Loucy (cell line): ENCODE data around the gene IDH3G.

Experiments used
- H2AFZ ChIP-seq: fragments of 200-600 bp; sonication (generic); 2 replicates; pipeline ENCODE4 v1.6.0; 2016; ENCODE audit warnings: antibody characterized with exemption, mild to moderate bottlenecking, low read length, moderate library complexity
- H3F3A ChIP-seq: fragments of 200-600 bp; 2 replicates; pipeline ENCODE4 v1.6.0; 2016; ENCODE audit warnings: antibody characterized with exemption, low read depth, mild to moderate bottlenecking
- H3K27me3 ChIP-seq: fragments of 200-600 bp; sonication (generic); 2 replicates; pipeline ENCODE4 v1.6.1; 2014; ENCODE audit warnings: low read length, mild to moderate bottlenecking; ENCODE audit not compliant: insufficient read depth, poor library complexity, severe bottlenecking
- H3K36me3 ChIP-seq: fragments of 200-600 bp; sonication (generic); 2 replicates; pipeline ENCODE4 v1.6.1; 2016; ENCODE audit warnings: low read length; ENCODE audit not compliant: insufficient read depth
- H3K4me1 ChIP-seq: fragments of 200-600 bp; sonication (generic); 2 replicates; pipeline ENCODE4 v1.5.1; 2014; ENCODE audit warnings: low read length, mild to moderate bottlenecking; ENCODE audit not compliant: insufficient read depth, poor library complexity, severe bottlenecking
- H3K4me2 ChIP-seq: fragments of 200-600 bp; sonication (generic); 2 replicates; pipeline ENCODE4 v1.6.0; 2014; ENCODE audit warnings: antibody characterized with exemption, low read length, low read depth, mild to moderate bottlenecking; ENCODE audit not compliant: poor library complexity, severe bottlenecking
- H3K4me3 ChIP-seq: fragments of 200-600 bp; sonication (generic); 2 replicates; pipeline ENCODE4 v1.5.1; 2014; ENCODE audit warnings: low read length, mild to moderate bottlenecking, mixed read lengths; ENCODE audit not compliant: poor library complexity, severe bottlenecking
- H3K79me2 ChIP-seq: fragments of 200-600 bp; sonication (generic); 2 replicates; pipeline ENCODE4 v1.6.1; 2014; ENCODE audit warnings: low read length; ENCODE audit not compliant: insufficient read depth
- H3K9ac ChIP-seq: fragments of 200-600 bp; sonication (generic); 2 replicates; pipeline ENCODE4 v1.6.0; 2014; ENCODE audit warnings: mild to moderate bottlenecking, low read depth, low read length, moderate library complexity; ENCODE audit not compliant: poor library complexity, severe bottlenecking
- H3K9me2 ChIP-seq: fragments of 200-600 bp; sonication (generic); replicated peaks from 2 replicates; pipeline ENCODE4 v1.6.1; 2016; ENCODE audit warnings: low read depth, low read length, mixed read lengths
- H3K9me3 ChIP-seq: fragments of 200-600 bp; sonication (generic); 2 replicates; pipeline ENCODE4 v1.6.1; 2014; ENCODE audit warnings: mild to moderate bottlenecking, antibody characterized with exemption, low read length, low read depth; ENCODE audit not compliant: insufficient read depth
- H4K20me1 ChIP-seq: fragments of 200-600 bp; sonication (generic); 2 replicates; pipeline ENCODE4 v1.6.0; 2014; ENCODE audit warnings: antibody characterized with exemption, low read length, mild to moderate bottlenecking; ENCODE audit not compliant: insufficient read depth, poor library complexity, severe bottlenecking
- EZH2phosphoT487 ChIP-seq: fragments of 200-600 bp; IDR thresholded peaks from 2 replicates; pipeline ENCODE4 v1.6.1; 2018; ENCODE audit warnings: antibody characterized with exemption, mild to moderate bottlenecking, moderate library complexity, borderline replicate concordance
- TF ChIP-seq, protein P1 (sequence below): fragments of 200-600 bp; sonication (generic); conservative IDR thresholded peaks from 2 replicates; pipeline ENCODE4 v1.5.1; 2014; ENCODE audit warnings: mild to moderate bottlenecking, antibody characterized with exemption, low read length

The IDH3G gene

DNA sequence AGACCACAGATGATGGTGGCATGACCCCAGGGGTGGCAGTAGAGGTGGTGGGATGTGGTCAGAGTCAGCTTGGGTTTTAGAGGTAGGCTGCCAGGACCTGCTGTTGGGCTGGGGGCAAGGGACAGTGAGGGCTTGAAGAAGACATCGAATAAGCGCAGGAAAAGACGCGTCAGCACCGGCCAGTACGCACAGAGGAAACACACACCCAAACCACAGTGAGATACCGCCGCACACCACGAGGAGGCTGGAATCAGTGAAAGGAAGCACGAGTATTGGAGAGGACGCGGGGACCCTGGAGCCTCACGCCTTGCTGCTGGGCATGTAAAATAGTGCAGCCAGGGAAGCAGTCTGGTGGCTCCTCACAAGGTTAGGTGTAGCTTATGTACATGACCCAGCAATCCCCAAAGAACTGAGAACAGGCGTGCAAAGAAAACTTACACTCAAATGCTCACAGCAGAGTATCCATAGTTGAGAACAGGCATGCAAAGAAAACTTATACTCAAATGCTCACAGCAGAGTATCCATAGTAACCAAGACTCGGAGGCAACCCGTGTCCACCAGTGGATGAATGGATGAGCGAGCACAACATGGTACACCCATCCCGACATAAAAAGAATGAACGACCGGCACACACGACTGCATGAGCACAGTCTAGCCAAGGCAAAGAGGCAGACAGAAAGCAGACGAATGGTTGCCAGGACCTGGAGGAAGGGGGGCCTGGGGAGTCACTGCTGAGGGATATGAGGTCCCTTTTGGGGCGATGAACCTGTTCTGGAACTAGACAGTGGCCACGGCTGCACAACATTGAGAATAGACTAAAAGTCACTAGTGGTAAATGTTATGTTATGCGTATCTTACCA lies 22.9 kb upstream of the IDH3G start:
- no peak for TF ChIP-seq EZH2phosphoT487
- TF ChIP-seq, protein P1, sequence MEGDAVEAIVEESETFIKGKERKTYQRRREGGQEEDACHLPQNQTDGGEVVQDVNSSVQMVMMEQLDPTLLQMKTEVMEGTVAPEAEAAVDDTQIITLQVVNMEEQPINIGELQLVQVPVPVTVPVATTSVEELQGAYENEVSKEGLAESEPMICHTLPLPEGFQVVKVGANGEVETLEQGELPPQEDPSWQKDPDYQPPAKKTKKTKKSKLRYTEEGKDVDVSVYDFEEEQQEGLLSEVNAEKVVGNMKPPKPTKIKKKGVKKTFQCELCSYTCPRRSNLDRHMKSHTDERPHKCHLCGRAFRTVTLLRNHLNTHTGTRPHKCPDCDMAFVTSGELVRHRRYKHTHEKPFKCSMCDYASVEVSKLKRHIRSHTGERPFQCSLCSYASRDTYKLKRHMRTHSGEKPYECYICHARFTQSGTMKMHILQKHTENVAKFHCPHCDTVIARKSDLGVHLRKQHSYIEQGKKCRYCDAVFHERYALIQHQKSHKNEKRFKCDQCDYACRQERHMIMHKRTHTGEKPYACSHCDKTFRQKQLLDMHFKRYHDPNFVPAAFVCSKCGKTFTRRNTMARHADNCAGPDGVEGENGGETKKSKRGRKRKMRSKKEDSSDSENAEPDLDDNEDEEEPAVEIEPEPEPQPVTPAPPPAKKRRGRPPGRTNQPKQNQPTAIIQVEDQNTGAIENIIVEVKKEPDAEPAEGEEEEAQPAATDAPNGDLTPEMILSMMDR: no peak
- Histone ChIP-seq H3F3A (no peaks in the 10 kb centered on the region), H3K9me3 (no peaks in the 10 kb centered on the region), H2AFZ (no peak overlapping the region), H3K79me2 (no peaks in the 10 kb centered on the region), H3K27me3 (no peaks in the 10 kb centered on the region), H3K4me2 (no peak overlapping the region), H4K20me1 (no peaks in the 10 kb centered on the region), H3K9me2 (no peaks in the 10 kb centered on the region), H3K36me3 (no peaks in the 10 kb centered on the region), H3K4me3 (no peak overlapping the region), H3K9ac (no peak overlapping the region), H3K4me1 (peaks cover 18% of the 10 kb centered on the region)

DNA sequence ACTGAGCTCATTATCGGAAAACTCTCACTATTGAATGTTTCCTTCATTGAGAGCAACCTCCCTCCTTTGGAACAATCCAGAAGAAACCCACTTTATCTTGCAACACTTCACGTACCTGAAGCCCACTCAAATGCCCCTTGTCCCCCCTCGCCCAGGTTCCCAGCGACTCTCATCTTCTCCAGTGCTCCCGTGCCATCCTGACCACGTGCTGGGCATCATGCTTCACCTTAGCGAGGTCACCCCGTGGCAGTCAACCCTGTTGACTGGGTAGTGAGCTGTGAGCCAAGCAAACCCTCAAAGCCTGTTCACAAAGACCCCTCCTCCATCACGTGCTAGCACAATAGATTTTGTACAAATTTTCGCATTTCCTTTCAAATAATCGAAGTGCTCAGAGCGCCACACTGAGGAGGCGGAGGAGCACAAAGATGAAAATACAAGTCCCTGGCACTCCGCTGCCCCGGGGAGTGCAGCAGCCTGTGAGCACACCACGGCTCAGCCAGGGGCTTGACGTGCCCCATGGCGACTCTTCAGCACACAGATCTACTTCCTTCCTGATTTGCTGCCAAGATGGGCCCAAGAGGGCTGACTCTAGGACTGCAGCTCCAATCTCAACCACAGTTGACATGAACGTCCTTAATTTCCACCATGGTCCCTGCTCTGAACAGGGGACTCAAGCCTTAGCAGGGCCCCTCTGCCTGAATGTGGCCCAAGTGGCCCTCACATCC lies 20.6 kb upstream of the IDH3G start:
- H3K79me2 ChIP-seq: no peaks in the 10 kb centered on the region

DNA sequence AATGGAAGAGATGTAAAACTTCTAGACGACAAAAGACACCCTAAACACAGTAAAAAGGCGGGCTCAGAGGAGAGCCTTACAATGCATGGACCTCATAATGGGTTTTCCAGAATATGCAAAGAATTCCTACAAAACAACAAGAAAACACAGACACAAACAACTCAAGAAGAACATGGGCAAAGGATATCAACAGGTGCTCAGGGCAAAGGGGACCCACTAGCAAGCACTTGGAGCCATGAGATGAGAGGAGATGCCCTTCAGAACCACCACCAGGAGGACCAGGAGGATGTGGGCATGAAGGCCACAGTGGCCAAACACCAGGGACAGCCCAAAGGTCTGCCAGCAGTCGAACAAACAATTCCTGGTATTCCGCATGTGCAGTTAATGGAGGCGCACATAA lies 19.0 kb upstream of the IDH3G start:
- no peak overlapping the region for H3K4me3 ChIP-seq
- H3K9me3 ChIP-seq: no peaks in the 10 kb centered on the region
- no peak for TF ChIP-seq EZH2phosphoT487
- TF ChIP-seq, protein P1: no peak
- no peak overlapping the region for H3K9ac ChIP-seq
- no peak overlapping the region for H2AFZ ChIP-seq
- H3K4me1 ChIP-seq: peaks cover 4% of the 10 kb centered on the region
- no peaks in the 10 kb centered on the region for H3K79me2 ChIP-seq
- H3K9me2 ChIP-seq: no peaks in the 10 kb centered on the region
- H3F3A ChIP-seq: no peaks in the 10 kb centered on the region
- no peak overlapping the region for H3K4me2 ChIP-seq
- H3K27me3 ChIP-seq: no peaks in the 10 kb centered on the region
- H3K36me3 ChIP-seq: no peaks in the 10 kb centered on the region
- no peaks in the 10 kb centered on the region for H4K20me1 ChIP-seq

More for the DNA sequence above, 20.6 kb upstream of the IDH3G start:
- H3K9ac ChIP-seq: no peak overlapping the region
- H4K20me1 ChIP-seq: no peaks in the 10 kb centered on the region
- H3K4me1 ChIP-seq: peaks cover 4% of the 10 kb centered on the region
- no peaks in the 10 kb centered on the region for H3K9me3 ChIP-seq
- H3K36me3 ChIP-seq: no peaks in the 10 kb centered on the region
- TF ChIP-seq EZH2phosphoT487: no peak
- TF ChIP-seq, protein P1: no peak
- no peaks in the 10 kb centered on the region for H3K27me3 ChIP-seq
- H3K9me2 ChIP-seq: no peaks in the 10 kb centered on the region
- H3F3A ChIP-seq: no peaks in the 10 kb centered on the region
- H2AFZ ChIP-seq: no peak overlapping the region
- H3K4me2 ChIP-seq: no peak overlapping the region
- H3K4me3 ChIP-seq: no peak overlapping the region
